AG04449 (cell line): ENCODE results near the gene ADGRL2.

Experiments used
- CTCF ChIA-PET: fragments of 350-600 bp; formaldehyde crosslinking; extraction: SDS; loops from one replicate; lab custom pipeline; 2021; ENCODE audit warnings: antibody characterized with exemption; lab: Yijun Ruan, JAX
- POLR2A ChIA-PET: fragments of 400-600, 350-600 bp; formaldehyde crosslinking; extraction: SDS; loops from one replicate; lab custom pipeline; 2020; ENCODE audit warnings: antibody characterized with exemption, inconsistent platforms; lab: Yijun Ruan, JAX
- DNase-seq: peaks from one replicate; pipeline ENCODE4 v3.0.0-alpha.2; 2010; ENCODE audit warnings: low read depth, low spot score
- H3K4me3 ChIP-seq: 2 replicates; pipeline ENCODE4 v1.5.1; 2011; ENCODE audit warnings: low read depth, mild to moderate bottlenecking, control low read depth, low read length
- TF ChIP-seq, protein P1 (sequence below): IDR thresholded peaks from one replicate; pipeline ENCODE4 v1.5.1; 2011; ENCODE audit warnings: mild to moderate bottlenecking, moderate library complexity, low read length, control low read depth, inconsistent platforms; ENCODE audit not compliant: insufficient read depth; ENCODE audit errors: missing control alignments

Gene ADGRL2

GRCh38 chr1:81970416-81970815, 169.7 kb downstream of the ADGRL2 start:
- ChIA-PET POLR2A (no interaction called here), CTCF (no interaction called here)
- DNase-seq: no peak
- no peak overlapping the region for H3K4me3 ChIP-seq
- TF ChIP-seq, protein P1, sequence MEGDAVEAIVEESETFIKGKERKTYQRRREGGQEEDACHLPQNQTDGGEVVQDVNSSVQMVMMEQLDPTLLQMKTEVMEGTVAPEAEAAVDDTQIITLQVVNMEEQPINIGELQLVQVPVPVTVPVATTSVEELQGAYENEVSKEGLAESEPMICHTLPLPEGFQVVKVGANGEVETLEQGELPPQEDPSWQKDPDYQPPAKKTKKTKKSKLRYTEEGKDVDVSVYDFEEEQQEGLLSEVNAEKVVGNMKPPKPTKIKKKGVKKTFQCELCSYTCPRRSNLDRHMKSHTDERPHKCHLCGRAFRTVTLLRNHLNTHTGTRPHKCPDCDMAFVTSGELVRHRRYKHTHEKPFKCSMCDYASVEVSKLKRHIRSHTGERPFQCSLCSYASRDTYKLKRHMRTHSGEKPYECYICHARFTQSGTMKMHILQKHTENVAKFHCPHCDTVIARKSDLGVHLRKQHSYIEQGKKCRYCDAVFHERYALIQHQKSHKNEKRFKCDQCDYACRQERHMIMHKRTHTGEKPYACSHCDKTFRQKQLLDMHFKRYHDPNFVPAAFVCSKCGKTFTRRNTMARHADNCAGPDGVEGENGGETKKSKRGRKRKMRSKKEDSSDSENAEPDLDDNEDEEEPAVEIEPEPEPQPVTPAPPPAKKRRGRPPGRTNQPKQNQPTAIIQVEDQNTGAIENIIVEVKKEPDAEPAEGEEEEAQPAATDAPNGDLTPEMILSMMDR: no peak

- DNase-seq: no peak
- no peak overlapping the region for H3K4me3 ChIP-seq
- ChIA-PET CTCF (no interaction called here), POLR2A (no interaction called here)
- TF ChIP-seq, protein P1: no peak
These were observed 173.6 kb downstream of the ADGRL2 start for GRCh38 chr1:81974222-81974841.

DNA sequence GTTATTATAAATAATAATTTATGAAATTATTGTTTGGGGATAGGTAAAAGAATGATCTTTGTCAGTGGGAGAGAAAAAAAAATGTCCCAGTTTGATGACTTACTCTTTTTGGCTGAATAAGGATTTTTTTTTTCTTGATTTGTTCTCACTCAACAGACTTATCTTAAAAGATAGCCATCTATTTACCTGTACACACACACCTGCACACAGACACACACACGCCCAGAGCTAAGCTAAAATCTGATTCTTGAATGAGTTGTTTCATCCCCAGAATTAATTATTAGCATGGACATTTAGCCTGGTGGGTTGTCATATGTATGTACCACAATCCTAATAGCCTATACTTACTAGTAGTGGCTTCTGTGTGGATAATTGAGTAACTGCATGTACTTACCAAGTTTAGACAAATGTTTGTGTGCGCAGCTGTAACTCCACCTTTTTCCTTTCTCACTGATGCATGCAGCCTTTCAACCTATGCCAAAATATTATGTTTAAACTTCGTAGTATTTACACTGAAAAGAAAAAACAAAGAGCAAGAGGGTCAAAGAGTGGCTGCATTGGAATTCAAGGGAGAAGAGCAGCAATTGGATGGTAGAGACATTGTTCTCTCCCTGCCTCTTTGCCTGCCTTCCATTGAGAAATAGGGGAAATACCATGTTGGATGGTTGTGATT, 174.3 kb downstream of the ADGRL2 start:
- TF ChIP-seq, protein P1: no peak

GRCh38 chr1:81976539-81976938, 175.8 kb downstream of the ADGRL2 start:
- CTCF ChIA-PET: no interaction called here

More for the DNA sequence above, 174.3 kb downstream of the ADGRL2 start:
- no peak overlapping the region for H3K4me3 ChIP-seq
- ChIA-PET POLR2A (no interaction called here), CTCF (no interaction called here)
- no peak for DNase-seq

GRCh38 chr1:81978945-81979344, 178.2 kb downstream of the ADGRL2 start:
- POLR2A ChIA-PET: no interaction called here
- no peak for DNase-seq

More at GRCh38 chr1:81976539-81976938, 175.8 kb downstream of the ADGRL2 start:
- H3K4me3 ChIP-seq: no peak overlapping the region
- TF ChIP-seq, protein P1: no peak
- POLR2A ChIA-PET: no interaction called here
- DNase-seq: no peak

DNA sequence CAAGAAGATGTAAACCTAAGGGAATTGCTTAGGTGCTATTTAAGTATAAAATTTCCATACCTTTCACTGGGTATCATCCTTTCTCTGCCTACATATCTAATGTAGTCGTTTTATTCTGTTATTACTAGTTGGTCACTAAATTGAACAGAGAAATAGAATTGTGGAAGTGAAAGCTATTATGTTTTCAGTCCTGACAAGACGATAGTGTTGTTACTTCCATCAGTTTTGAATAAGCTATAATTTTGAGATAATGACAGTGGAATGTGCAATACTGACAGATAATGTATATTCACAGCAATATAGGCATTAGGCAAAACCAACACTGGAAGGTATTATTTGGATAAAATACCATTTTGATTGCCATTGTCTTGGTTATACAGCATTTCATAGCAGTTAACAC, 181.8 kb downstream of the ADGRL2 start:
- TF ChIP-seq, protein P1: no peak
- no peak for DNase-seq
- ChIA-PET POLR2A (no interaction called here), CTCF (no interaction called here)
- H3K4me3 ChIP-seq: no peak overlapping the region

More at GRCh38 chr1:81978945-81979344, 178.2 kb downstream of the ADGRL2 start:
- H3K4me3 ChIP-seq: no peak overlapping the region
- TF ChIP-seq, protein P1: no peak
- CTCF ChIA-PET: no interaction called here
